GM03348 (cell line): Measurements from ENCODE around the gene SLCO3A1.
A peak's percentile ranks its signal among the peaks of the same experiment; 100 is the strongest.

Experiments used
- DNase-seq: peaks from one replicate; pipeline ENCODE4 v3.0.0; 2012; ENCODE audit warnings: low spot score

Gene SLCO3A1

GRCh38 chr15:92003515-92004067 is 150.1 kb downstream of the SLCO3A1 start:
- DNase-seq = no peak

- no peak for DNase-seq
These were observed 151.6 kb downstream of the SLCO3A1 start for GRCh38 chr15:92005154-92005553.

DNA sequence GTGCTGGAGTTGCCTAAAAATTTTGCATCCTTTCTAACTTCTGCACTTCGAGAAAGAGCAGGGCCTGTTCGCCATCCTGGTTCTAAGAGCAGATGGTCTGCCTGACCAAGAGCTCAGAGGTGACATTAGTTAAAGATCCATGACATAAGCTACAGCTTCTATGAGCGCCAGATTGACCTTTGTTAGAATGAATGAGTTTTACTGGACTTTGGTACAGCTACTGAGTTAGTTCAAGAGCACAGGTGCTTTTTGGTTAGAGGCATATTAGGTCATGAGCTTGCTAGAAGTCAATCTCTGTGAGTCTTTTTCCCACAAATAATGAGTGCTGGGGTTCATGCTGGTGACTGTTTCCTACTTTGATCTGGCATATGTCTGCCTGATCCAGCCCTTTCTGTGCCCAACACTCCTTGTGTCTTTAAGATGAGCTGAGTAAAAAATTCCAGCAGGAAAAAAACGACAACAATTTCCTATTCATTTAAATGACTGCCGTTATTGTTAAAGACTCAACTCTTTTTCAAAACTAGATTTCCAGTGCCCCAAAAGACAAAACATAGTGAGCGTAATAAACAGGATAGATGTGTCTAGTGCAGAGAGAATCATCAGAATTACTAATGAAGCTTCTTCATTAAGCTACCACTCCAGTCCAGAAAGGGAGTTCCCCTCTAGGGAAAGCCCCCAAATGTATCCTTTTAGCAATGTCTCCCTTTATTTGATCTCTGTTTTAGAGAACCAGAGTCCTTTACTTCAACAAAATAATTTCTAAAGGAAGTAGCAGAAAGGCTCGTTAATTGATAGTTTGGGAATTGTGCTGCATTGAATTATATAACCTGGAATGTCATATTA is 152.9 kb downstream of the SLCO3A1 start:
- DNase-seq = no peak

DNA sequence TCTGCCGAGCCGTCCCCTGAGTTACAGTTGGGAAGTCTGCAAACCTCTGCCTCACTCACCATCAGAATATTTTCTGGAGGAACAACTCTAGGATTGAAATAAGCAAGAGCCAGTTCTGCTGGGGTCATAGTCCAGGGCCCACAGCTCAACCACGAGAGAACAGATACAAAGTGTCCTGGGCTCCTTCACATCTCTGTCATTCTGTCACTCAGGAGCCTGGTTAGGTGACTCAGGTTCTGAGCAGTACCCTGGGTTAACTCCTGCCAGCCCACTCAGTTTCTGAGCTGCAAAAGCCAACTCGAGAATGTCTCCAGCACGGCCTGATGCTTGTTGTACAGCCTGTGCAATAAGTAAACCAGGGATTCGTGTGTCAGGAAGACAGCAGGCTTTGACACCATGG is 155.7 kb downstream of the SLCO3A1 start:
- DNase-seq = no peak

DNA sequence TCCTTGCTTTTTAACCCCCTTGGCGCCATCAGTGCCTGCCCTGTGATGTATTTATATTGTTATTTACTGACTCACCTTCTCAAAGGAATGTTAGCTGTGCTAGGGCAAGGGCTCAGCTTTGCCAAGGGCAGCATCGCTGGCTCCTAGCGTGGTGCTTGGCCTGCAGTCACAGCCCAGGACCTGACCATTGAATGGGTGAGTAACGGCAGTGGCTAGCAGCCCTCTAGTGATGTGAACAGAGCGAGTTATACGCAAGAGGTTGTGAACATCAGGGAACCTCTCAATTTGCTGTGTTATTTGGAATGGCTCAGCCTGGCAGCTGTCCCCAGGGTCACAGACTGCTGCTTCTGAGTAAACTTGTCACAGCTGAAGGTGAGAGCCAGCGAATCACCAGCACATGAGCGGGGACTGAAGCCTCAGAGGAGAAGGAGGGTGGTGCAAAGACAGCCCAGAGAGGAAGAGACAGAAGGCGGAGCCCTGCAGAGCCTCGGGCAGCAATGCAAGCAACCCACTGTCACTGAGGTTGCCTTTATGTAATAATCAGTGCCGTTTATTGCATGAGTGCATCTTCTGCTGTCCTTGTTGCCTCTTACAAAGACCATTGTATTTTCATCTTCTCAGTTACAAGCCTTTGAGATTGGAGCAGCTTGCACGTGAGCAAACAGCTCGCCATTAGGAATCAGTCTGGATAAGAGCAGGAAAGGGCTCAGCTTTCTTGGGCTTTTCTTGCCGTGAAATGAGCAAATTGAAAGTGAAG is 158.3 kb downstream of the SLCO3A1 start:
- DNase-seq = no peak

DNA sequence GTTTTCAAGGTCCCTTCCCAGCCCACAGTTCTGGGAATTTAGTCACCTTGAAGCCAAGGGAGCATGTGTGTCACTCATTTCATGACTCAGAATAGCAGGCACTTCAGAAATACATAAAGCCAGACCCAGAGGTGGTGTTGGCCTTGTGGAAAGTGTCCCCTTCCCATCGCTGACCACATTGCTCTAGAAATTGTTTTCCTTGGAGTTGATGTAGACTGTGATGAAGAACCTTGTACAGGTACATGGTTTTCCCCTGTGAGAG is 158.8 kb downstream of the SLCO3A1 start:
- no peak for DNase-seq

DNA sequence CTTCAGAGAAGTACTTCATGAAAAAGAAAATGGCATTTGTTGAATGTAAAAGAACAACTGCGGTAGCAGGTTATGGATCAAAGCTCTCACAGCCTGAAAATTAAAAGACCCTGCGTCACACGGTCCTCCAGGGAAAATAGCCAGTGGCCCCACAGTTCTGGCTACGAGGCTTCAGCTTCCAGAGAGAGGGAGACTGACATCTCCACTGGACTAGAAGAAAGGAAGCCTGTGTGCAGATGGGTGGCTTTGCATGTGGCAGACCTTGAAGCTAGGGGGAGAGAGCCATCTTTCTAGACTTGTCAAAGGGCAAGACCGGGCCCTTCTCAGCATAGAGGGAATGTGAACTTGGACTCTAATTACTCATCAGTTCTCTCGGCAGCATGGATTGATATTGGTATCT is 159.4 kb downstream of the SLCO3A1 start:
- DNase-seq = no peak

GRCh38 chr15:92014281-92015030 is 160.9 kb downstream of the SLCO3A1 start:
- DNase-seq = no peak

- DNase-seq = no peak
These were observed 164.5 kb downstream of the SLCO3A1 start for GRCh38 chr15:92017882-92018534.

GRCh38 chr15:92018535-92019239 is 165.2 kb downstream of the SLCO3A1 start:
- no peak for DNase-seq

DNA sequence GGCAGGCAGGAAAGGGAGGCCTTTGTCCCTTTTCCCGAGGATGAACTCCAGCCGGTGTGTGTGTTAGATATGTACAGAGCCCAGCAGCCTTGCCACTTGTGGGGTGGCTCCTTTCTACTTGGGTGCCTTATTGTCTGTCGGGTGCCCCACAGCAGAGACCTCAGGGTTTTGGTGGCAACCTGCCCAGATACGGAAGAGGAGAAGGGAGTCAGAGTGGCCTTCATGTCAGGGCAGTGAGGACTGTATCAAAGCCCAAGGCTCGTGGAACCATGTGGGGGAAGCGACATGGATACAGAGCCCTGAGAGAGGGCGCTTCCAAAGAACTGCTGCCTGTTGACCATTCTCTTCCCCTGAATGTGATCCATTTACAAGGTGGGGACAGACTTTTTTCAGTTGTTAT is 166.2 kb downstream of the SLCO3A1 start:
- DNase-seq = no peak

GRCh38 chr15:92020207-92020606 is 166.7 kb downstream of the SLCO3A1 start:
- DNase-seq = peak; percentile 19

- DNase-seq = peak; percentile 72
These were observed 167.3 kb downstream of the SLCO3A1 start for GRCh38 chr15:92020804-92021203.

DNA sequence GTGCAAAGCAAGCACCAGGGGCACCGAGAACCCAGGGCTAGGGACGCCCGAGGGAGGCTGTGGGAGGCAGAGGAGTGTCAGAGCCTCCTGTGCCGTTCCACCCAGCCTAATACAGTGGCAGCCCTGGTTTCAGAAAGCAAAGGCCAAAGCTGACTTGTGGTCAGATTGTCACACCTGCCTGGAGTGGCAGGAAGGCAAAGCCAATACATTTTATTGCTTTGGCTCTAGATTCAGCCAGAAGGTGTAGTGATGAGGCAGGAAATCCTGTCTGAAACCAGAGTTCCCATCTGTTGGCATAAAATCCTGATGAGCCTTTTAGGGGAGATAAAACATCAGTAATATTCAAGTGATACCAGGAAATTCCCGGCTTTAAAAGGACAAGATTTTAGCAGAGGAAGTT is 168.3 kb downstream of the SLCO3A1 start:
- DNase-seq = no peak

DNA sequence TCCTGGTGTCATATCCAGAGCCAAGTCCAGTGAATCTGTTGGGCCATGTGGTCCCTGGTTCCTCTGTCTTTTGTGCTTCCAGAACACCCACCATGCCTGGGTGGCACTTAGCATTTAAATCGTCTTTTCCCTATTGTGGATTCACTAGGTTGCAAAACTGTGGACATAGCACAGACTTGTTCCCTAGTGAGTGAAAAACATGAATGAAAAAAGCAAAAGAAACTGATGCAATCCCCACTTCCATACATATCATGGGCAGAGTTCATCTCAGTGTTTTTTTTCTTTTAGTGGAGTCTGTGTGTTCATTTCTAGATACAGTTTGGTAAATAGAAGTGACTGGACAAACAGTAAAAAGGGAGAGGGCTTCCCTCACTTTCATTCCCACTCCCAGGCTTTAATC is 170.5 kb downstream of the SLCO3A1 start:
- DNase-seq = no peak

- DNase-seq = no peak
These were observed 172.3 kb downstream of the SLCO3A1 start for GRCh38 chr15:92025706-92026270.

- DNase-seq = no peak
These were observed 174.8 kb downstream of the SLCO3A1 start for GRCh38 chr15:92028389-92028724.

DNA sequence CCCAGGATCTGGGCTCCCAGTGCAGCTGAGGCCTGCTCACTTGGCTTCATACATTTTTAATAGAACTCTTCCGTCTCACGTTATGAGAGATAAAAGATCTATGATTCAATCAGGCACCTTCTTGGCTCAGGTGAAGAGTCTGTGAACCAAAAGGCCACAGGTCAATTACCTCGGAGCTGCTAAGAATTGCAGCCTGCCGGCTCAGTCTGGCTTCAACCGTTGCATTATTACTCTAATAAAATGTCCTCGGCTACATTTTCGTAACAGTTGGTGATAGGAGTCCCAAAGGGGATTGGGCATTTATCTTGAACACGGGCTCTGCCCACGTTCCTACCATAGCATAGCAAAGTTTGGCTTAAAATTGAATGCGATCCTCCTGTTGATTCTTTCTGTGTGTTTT is 176.3 kb downstream of the SLCO3A1 start:
- no peak for DNase-seq

DNA sequence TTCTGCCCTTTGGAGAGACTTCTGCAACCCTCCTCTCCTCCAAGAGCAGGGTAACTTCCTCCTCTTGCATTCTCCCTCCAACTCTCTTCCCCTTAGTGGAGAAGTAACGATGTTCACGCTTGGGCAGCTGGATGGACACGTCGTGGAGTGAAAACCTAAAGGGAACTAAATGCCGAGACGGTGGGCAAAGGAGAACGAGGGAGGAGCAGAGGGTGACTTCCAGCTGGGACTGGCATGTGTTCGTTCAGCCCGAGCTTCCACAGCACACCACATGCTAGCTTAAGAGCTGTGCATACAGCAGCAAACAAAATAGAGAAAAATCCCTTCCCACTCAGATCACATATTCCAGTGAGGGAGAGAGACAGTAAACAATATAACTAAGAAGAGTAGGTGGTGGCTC is 179.8 kb downstream of the SLCO3A1 start:
- DNase-seq = no peak

- peak; percentile 23 for DNase-seq
These were observed 180.2 kb downstream of the SLCO3A1 start for GRCh38 chr15:92033723-92034122.

DNA sequence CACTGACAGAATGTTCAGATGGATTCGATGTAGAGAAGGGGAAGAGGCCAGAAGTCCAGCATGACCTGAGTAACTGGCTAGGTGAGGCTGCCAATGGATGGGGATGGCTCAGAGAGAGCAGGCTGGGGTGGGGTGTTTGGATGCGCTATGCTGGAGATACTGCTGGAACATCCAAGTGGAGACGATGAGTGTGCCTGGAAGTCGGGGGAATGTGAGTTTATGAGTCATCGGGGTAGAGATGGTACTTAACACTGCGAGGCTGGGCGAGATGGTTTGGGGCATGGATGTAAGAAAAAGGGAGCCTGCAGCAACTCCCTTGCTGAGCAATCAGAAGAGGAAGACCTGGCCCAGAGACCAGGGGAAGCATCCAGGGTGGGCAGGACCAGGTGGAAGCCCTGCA is 180.7 kb downstream of the SLCO3A1 start:
- DNase-seq = peak; percentile 42
